GM12878 (cell line): ENCODE results near the gene GID8. TPM values are rescaled to one million over a fixed set of nuclear protein-coding genes. Genes with fewer than 3 reads are reported as not detected.

Experiments used
- FOXM1 ChIP-seq: IDR thresholded peaks from 2 replicates; pipeline ENCODE4 v1.6.1; 2012; ENCODE audit warnings: low read depth, mild to moderate bottlenecking, inconsistent platforms, low read length, moderate library complexity
- LARP7 ChIP-seq: fragments of 450-650 bp; IDR thresholded peaks from 2 replicates; pipeline ENCODE4 v1.6.1; 2017; ENCODE audit warnings: mild to moderate bottlenecking
- NFXL1 ChIP-seq: fragments of 450-650 bp; IDR thresholded peaks from 2 replicates; pipeline ENCODE4 v1.6.1; 2017; ENCODE audit warnings: antibody characterized with exemption, mild to moderate bottlenecking, borderline replicate concordance
- RAD51 ChIP-seq: fragments of 450-650 bp; IDR thresholded peaks from 2 replicates; pipeline ENCODE4 v1.6.1; 2016; ENCODE audit warnings: moderate library complexity, mild to moderate bottlenecking, inconsistent platforms
- RB1 ChIP-seq: fragments of 450-650 bp; formaldehyde crosslinking; IDR thresholded peaks from 2 replicates; pipeline ENCODE4 v1.6.1; 2017; ENCODE audit warnings: mild to moderate bottlenecking, borderline replicate concordance
- RCOR1 ChIP-seq: conservative IDR thresholded peaks from 2 replicates; pipeline ENCODE4 v1.6.1; 2012; ENCODE audit warnings: low read depth, low read length, improper control_type of control experiment
- SIX5 ChIP-seq: IDR thresholded peaks from 2 replicates; pipeline ENCODE4 v1.6.1; 2011; ENCODE audit warnings: mild to moderate bottlenecking, low read depth, low read length, moderate library complexity; ENCODE audit not compliant: severe bottlenecking
- SKIL ChIP-seq: fragments of 450-650 bp; IDR thresholded peaks from 2 replicates; pipeline ENCODE4 v1.6.1; 2017; ENCODE audit warnings: mild to moderate bottlenecking, low read depth, inconsistent platforms; ENCODE audit not compliant: poor library complexity, severe bottlenecking
- TAF1 ChIP-seq: IDR thresholded peaks from 2 replicates; pipeline ENCODE4 v1.6.1; 2011; ENCODE audit warnings: mild to moderate bottlenecking, low read depth, low read length, borderline replicate concordance
- USF1 ChIP-seq: IDR thresholded peaks from 2 replicates; pipeline ENCODE4 v1.6.1; 2011; ENCODE audit warnings: borderline replicate concordance, low read depth, mild to moderate bottlenecking, moderate library complexity, mixed read lengths, low read length; ENCODE audit not compliant: insufficient read depth; ENCODE audit errors: extremely low read length
- WRNIP1 ChIP-seq: IDR thresholded peaks from 2 replicates; pipeline ENCODE4 v1.6.1; 2011; ENCODE audit warnings: low read depth, low read length, improper control_type of control experiment, borderline replicate concordance
- ZBED1 ChIP-seq: IDR thresholded peaks from 2 replicates; pipeline ENCODE4 v1.6.1; 2016; ENCODE audit warnings: borderline replicate concordance
- ZNF274 ChIP-seq: IDR thresholded peaks from one replicate; pipeline ENCODE4 v1.8.0; 2011; ENCODE audit not compliant: insufficient read length, insufficient read depth
- polyA plus RNA-seq, 11 experiments: library from polyadenylated mRNA; depleted of rRNA in 4 of 11; unstranded in 6 of 11; stranded (reverse) in 5 of 11; fragments of >200 nt; fragmentation: Nextera tagmentation in 4 of 11; fragmentation: Illumina TruSeq in 1 of 11; extraction: Ambion mirVana in 4 of 11; extraction: Trizol in 1 of 11; gene quantifications; 1 replicate in 1 of 11; 2 replicates in 10 of 11; pipeline versions ENCODE4 v1.2.1 to v1.2.3, GENCODE V29; 2011 to 2016; ENCODE audit warnings: inconsistent platforms in 2 of 11, missing spikeins in 2 of 11, low read depth in 1 of 11
- total RNA-seq, 4 experiments: library from RNA; depleted of rRNA in 3 of 4; stranded (reverse); fragments of >200 nt in 3 of 4; fragmentation: Illumina TruSeq in 1 of 4; extraction: Trizol in 1 of 4; gene quantifications; 2 replicates each; pipeline versions ENCODE4 v1.2.1 to v1.2.3, GENCODE V29; 2013 to 2021

Gene GID8
- total and polyA plus RNA-seq, 10 of the 15 experiments (the other 5 are each of a cell fraction or from before 2014, with no cell fraction given), result 12.0 to 33.8 (median 22.2) TPM

- TF ChIP-seq ZBED1 (no peak), FOXM1 (no peak), RCOR1 (no peak), SKIL (no peak), ZNF274 (no peak), RAD51 (no peak), USF1 (no peak), NFXL1 (no peak), WRNIP1 (no peak), RB1 (no peak), SIX5 (no peak), LARP7 (no peak), TAF1 (no peak)
These were observed 23.5 kb upstream of the GID8 start (continued) for GRCh38 chr20:62914436-62914835.
